LNCAP (cell line): ENCODE measurements around the gene NPR2.

ENCODE experiments used
- TF ChIP-seq, protein P1 (sequence below): fragments of 450-650 bp; IDR thresholded peaks from 2 replicates; pipeline ENCODE4 v1.5.1; 2017; ENCODE audit warnings: mild to moderate bottlenecking

NPR2 gene

DNA sequence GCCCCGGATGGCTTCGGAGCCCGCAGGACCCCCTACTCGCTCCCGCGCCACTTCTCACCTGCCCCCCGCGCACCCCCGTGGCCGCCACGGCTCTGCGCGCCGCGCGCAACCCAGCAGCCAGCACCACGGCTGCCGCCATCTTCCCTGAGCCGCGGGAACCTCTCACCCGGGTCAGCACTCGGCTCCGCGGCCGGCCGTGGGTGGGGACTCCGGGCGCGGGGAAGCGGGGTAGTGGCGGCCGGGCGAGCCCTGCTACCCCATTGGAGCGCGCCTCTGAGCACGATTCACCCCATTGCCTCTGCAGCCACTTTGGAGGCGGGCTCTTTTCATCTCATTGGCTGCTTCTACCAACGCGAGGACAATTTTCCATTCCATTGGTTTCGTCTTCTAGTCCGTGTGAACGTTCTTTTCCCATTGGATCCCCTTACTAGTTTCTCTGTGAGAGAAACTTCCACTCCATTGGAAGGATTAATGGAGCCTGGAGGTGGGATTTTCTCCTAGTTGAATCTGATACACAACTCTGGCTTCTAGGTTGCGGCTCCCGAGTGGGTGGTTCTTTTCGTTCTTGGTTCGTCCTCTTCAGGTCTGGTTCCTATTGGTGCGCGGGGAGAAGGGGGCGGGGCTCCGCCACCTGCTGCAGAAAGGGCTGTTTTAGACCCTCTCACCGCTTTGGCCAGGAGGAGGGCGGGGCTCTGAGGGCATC, 23.6 kb downstream of the NPR2 start, which contains the start of gene HINT2:
HINT2 (minus strand) TSS at position 202 of the 703 bp plus-strand sequence; CDS start at position 139, 63 bp downstream.
- TF ChIP-seq, protein P1, sequence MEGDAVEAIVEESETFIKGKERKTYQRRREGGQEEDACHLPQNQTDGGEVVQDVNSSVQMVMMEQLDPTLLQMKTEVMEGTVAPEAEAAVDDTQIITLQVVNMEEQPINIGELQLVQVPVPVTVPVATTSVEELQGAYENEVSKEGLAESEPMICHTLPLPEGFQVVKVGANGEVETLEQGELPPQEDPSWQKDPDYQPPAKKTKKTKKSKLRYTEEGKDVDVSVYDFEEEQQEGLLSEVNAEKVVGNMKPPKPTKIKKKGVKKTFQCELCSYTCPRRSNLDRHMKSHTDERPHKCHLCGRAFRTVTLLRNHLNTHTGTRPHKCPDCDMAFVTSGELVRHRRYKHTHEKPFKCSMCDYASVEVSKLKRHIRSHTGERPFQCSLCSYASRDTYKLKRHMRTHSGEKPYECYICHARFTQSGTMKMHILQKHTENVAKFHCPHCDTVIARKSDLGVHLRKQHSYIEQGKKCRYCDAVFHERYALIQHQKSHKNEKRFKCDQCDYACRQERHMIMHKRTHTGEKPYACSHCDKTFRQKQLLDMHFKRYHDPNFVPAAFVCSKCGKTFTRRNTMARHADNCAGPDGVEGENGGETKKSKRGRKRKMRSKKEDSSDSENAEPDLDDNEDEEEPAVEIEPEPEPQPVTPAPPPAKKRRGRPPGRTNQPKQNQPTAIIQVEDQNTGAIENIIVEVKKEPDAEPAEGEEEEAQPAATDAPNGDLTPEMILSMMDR: no peak

DNA sequence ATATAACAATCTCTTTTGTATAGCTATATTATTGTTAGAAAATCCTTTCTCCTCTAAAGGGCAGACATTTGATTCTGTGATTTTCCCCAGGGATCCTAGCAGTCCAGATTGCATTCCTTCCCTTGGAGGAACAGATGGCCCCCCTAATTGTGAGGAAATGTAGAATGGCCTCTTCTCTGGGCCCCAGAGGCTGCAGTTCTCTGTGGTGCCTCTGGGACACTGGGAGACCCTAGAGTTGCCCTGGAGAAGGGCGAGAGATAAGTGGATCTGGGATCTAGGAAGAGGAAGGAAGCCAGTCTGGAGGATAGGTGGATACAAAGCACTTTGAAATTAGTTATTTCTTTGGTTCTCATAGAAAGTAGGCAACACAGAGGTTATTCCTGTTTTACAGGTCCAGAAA, 25.3 kb downstream of the NPR2 start:
- TF ChIP-seq, protein P1: no peak

DNA sequence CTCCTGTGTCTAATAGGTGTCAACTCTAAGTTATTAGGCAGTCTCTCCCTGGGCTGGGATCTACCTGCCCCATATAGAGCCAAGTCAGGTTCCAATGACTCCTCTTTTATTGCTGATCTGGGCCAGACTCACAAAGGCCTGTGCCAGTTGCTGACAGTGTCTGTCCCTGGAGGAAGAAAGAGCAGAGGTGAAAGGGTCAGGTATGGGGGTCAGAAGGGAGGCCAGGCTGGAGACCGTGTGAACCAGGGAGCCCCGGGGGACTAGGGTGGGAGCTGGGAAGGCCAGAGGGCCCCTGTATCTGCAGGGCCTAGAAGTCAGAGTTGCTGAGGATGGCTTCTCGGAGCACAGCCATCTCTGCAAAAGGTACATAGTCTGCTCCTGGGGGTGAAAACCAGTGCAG, 26.9 kb downstream of the NPR2 start:
- TF ChIP-seq, protein P1: no peak

DNA sequence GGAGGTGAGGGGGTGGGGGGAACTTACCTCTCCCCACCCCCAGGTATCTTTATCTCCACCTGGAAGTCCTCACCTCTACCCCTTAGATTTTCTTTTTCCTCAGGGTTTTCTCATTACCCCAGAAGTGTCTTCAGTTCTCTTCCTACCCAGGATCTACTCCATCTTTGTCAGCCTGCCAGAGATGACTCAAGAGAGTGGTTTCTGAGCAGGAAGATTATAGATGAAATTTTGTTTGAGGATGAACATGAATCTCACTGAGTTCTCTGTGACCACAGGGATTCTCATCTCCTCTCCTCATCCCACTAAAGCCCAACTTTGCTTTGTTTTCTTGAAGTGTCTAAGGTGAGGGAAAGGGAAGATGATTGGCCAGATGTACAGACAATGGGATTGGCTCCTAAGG, 28.7 kb downstream of the NPR2 start:
- TF ChIP-seq, protein P1: no peak

DNA sequence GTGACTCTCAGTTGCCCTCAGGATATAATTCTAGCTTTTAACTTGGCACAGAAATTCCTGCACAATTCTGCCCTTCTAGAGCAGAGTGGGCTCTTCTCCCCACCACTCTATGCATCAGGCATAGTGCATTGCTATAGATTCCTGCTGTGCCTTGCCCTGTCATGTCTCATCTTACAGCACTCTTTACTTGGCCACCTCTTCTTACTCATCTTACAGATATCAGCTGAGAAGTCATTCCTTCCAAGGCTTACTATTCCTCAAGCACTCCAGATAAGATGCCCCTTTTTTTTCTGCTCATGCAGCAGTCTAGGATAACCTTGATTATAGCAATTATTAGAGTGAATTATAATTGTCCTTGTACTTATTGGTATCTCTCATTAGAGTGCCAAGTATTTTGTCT, 31.5 kb downstream of the NPR2 start:
- TF ChIP-seq, protein P1: no peak

DNA sequence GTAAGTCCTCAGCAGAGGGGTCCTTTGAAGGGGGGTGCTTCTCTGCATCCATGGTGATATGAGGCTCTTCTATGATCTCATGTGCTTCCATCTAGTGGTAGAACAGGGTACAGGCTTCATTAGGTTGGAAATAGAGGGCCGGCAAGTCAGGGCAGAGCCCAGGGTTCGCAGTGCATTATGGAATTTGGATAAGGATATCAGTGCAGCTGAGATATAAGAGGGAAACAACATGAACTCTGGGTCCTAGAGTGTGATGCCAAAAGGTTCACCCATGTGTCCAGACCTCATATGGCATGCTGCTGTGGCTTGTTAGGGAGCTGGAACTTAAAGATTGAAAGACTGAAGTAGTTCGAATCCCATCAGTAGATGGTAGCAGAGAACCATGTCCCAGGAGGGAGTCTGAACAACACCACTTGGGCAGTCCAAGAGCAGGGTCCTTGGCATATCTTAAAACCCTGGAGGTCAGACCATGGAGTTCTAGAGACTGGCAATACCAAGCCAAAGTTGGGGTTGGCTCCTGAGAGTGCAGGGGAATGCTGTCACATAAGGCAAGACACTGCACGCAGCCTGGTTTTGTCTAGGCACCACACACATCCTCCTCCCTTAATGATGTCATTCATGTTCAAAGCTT, 34.8 kb downstream of the NPR2 start:
- TF ChIP-seq, protein P1: peak; percentile 81

DNA sequence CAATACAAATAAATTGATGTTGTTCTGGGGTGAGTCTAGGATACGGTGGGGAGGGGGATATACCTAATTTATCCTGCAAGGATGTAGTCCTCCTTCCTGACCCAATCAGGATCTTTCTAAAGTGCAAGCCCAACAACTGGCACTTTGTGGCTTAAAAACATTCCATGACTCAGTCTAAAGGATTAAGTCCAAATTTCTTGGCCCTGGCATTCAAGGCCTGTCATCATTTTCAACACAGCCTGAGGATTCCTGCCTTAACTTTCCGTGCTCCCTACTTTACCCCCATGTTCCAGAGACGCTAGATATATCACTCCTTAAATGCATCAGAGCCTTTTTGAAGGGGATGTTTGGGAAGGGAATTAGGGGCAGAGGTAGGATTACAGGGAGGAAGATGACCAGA, 36.1 kb downstream of the NPR2 start:
- TF ChIP-seq, protein P1: no peak
